ENCODE measurements around the gene ZG16B.

ZG16B gene

DNA sequence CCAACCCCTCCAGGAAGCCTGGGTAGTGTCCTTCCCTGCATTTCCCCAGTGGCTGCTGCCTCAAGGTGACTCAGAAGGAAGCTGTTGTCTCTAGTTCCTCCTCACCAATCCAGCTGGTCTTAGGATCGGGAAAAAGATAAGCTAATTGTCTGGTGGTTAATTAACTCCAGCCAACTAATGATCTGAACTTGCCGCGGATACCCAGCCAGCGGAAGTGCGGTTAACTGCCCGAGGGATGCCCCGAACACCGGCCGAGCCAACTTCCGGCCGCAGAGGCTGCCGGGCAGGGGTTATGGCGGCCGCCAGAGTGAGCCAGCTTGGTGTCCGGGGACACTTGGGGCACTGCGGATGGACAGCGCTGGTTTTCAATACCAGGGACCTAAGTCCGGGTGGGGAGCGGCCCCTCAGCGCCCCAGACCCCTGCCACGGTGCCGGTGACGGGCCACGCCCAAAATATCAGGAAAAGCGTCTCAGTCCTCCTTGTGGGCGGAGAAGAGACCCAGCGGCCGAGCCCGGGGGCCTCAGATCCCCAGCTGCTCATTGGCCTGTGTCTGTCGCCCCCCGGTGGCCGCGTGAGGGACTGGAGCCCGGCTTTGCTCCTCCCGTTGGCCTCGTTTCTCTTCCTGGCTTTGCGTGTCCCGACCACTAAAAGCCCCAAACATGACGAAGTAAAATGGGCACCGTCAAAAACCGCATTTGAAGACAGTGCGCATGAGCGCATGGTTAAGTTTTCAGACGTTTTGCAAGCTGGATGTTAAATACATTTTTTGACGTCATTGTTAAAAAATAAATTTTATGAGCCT is 38.1 kb downstream of the ZG16B start:
- Histone ChIP-seq H3K4me3 (ENCODE audit: low read depth, low read length) (peak overlapping the region; percentile 68), H3K4me1 (ENCODE audit: control insufficient read depth, insufficient read depth, low read length) (no peaks in the 10 kb centered on the region), H3K9me3 (ENCODE audit: control insufficient read depth, insufficient read depth, low read depth, low read length) (no peaks in the 10 kb centered on the region), H3K36me3 (ENCODE audit: control insufficient read depth in 2 of 2, insufficient read depth in 1 of 2, low read length in 2 of 2) (no peaks in the 10 kb centered on the region), H3K27ac (ENCODE audit: extremely low read depth, low read depth, low read length) (peak overlapping the region; percentile 67)
- POLR2A ChIA-PET: interaction anchor here (0.7 to 2.0 kb wide), 14 partner anchors 13 to 195 kb away, joined by 3 to 18 read pairs (median 4); partner anchors contain the start of genes ELOB, FLYWCH1, FLYWCH2 and KCTD5
- CTCF ChIA-PET: interaction anchor here (0.6 to 1.9 kb wide), 41 partner anchors 14 to 249 kb away, joined by 3 to 25 read pairs (median 5); partner anchors contain the start of genes ELOB, FLYWCH1, FLYWCH2 and KCTD5
- no peak for TF ChIP-seq ZNF157 (tag by site-specific recombination; IDR thresholded peaks at IDR 0.05)
- TF ChIP-seq KLF1 (tag by site-specific recombination; IDR thresholded peaks at IDR 0.05): peak; percentile 75
- peak; percentile 50; the same call in 1 of the 2 replicates for TF ChIP-seq ZNF843 (tag by site-specific recombination; IDR thresholded peaks at IDR 0.05)
- peak; percentile 90 for TF ChIP-seq ZEB2 (tag by site-specific recombination; IDR thresholded peaks at IDR 0.05)
- TF ChIP-seq ZNF354C (tag by site-specific recombination; IDR thresholded peaks at IDR 0.05; ENCODE audit: borderline replicate concordance, low read depth): no peak
- TF ChIP-seq, protein P1, sequence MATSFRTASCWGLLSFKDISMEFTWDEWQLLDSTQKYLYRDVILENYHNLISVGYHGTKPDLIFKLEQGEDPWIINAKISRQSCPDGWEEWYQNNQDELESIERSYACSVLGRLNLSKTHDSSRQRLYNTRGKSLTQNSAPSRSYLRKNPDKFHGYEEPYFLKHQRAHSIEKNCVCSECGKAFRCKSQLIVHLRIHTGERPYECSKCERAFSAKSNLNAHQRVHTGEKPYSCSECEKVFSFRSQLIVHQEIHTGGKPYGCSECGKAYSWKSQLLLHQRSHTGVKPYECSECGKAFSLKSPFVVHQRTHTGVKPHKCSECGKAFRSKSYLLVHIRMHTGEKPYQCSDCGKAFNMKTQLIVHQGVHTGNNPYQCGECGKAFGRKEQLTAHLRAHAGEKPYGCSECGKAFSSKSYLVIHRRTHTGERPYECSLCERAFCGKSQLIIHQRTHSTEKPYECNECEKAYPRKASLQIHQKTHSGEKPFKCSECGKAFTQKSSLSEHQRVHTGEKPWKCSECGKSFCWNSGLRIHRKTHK (tag by site-specific recombination; IDR thresholded peaks at IDR 0.05): no peak
- TF ChIP-seq GFI1B (tag by site-specific recombination; IDR thresholded peaks at IDR 0.05): no peak
- TF ChIP-seq, protein P2, sequence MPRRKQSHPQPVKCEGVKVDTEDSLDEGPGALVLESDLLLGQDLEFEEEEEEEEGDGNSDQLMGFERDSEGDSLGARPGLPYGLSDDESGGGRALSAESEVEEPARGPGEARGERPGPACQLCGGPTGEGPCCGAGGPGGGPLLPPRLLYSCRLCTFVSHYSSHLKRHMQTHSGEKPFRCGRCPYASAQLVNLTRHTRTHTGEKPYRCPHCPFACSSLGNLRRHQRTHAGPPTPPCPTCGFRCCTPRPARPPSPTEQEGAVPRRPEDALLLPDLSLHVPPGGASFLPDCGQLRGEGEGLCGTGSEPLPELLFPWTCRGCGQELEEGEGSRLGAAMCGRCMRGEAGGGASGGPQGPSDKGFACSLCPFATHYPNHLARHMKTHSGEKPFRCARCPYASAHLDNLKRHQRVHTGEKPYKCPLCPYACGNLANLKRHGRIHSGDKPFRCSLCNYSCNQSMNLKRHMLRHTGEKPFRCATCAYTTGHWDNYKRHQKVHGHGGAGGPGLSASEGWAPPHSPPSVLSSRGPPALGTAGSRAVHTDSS (tag by site-specific recombination; IDR thresholded peaks at IDR 0.05): no peak; the same call in 1 of the 2 replicates
- TF ChIP-seq, protein P3, sequence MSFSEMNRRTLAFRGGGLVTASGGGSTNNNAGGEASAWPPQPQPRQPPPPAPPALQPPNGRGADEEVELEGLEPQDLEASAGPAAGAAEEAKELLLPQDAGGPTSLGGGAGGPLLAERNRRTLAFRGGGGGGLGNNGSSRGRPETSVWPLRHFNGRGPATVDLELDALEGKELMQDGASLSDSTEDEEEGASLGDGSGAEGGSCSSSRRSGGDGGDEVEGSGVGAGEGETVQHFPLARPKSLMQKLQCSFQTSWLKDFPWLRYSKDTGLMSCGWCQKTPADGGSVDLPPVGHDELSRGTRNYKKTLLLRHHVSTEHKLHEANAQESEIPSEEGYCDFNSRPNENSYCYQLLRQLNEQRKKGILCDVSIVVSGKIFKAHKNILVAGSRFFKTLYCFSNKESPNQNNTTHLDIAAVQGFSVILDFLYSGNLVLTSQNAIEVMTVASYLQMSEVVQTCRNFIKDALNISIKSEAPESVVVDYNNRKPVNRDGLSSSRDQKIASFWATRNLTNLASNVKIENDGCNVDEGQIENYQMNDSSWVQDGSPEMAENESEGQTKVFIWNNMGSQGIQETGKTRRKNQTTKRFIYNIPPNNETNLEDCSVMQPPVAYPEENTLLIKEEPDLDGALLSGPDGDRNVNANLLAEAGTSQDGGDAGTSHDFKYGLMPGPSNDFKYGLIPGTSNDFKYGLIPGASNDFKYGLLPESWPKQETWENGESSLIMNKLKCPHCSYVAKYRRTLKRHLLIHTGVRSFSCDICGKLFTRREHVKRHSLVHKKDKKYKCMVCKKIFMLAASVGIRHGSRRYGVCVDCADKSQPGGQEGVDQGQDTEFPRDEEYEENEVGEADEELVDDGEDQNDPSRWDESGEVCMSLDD (tag by site-specific recombination; IDR thresholded peaks at IDR 0.05): peak; percentile 41; the same call in 1 of the 2 replicates
- peak; percentile 55; the same call in 1 of the 2 replicates for TF ChIP-seq ZFP69B (tag by site-specific recombination; IDR thresholded peaks at IDR 0.05)
- no peak for TF ChIP-seq ZNF121 (tag by site-specific recombination; IDR thresholded peaks at IDR 0.05)
- TF ChIP-seq ZNF341 (tag by site-specific recombination; IDR thresholded peaks at IDR 0.05; ENCODE audit: low read depth): peak; percentile 36; the same call in 1 of the 2 replicates
- TF ChIP-seq, protein P4, sequence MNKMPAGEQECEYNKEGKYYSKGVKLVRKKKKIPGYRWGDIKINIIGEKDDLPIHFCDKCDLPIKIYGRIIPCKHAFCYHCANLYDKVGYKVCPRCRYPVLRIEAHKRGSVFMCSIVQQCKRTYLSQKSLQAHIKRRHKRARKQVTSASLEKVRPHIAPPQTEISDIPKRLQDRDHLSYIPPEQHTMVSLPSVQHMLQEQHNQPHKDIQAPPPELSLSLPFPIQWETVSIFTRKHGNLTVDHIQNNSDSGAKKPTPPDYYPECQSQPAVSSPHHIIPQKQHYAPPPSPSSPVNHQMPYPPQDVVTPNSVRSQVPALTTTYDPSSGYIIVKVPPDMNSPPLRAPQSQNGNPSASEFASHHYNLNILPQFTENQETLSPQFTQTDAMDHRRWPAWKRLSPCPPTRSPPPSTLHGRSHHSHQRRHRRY (tag by site-specific recombination; IDR thresholded peaks at IDR 0.05): no peak; the same call in 1 of the 2 replicates
- peak; percentile 87 for TF ChIP-seq KLF9 (tag by site-specific recombination; IDR thresholded peaks at IDR 0.05; ENCODE audit: low read depth)
- no peak for TF ChIP-seq OVOL3 (tag by site-specific recombination; IDR thresholded peaks at IDR 0.05)
- TF ChIP-seq SCRT2 (tag by site-specific recombination; IDR thresholded peaks at IDR 0.05): no peak
- TF ChIP-seq, protein P5, sequence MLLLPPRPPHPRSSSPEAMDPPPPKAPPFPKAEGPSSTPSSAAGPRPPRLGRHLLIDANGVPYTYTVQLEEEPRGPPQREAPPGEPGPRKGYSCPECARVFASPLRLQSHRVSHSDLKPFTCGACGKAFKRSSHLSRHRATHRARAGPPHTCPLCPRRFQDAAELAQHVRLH (tag by site-specific recombination; IDR thresholded peaks at IDR 0.05): 0 out of 2 replicates have a peak, but pooled peaks have one; percentile 34
- TF ChIP-seq ZNF311 (tag by site-specific recombination; IDR thresholded peaks at IDR 0.05; ENCODE audit: borderline replicate concordance): no peak
- TF ChIP-seq ZNF426 (tag by site-specific recombination; IDR thresholded peaks at IDR 0.05): no peak
- no peak for TF ChIP-seq PRDM1 (tag by site-specific recombination; IDR thresholded peaks at IDR 0.05)
- peak; percentile 67 for TF ChIP-seq ZIC2 (tag by site-specific recombination; IDR thresholded peaks at IDR 0.05)
- no peak for TF ChIP-seq ZNF211 (tag by site-specific recombination; IDR thresholded peaks at IDR 0.05; ENCODE audit: low read depth)
- peak; percentile 92 for TF ChIP-seq ZNF654 (tag by site-specific recombination; IDR thresholded peaks at IDR 0.05; ENCODE audit: low read depth)
- peak; percentile 50; the same call in 1 of the 2 replicates for TF ChIP-seq ZBTB48 (tag by site-specific recombination; IDR thresholded peaks at IDR 0.05)
- TF ChIP-seq, protein P6, sequence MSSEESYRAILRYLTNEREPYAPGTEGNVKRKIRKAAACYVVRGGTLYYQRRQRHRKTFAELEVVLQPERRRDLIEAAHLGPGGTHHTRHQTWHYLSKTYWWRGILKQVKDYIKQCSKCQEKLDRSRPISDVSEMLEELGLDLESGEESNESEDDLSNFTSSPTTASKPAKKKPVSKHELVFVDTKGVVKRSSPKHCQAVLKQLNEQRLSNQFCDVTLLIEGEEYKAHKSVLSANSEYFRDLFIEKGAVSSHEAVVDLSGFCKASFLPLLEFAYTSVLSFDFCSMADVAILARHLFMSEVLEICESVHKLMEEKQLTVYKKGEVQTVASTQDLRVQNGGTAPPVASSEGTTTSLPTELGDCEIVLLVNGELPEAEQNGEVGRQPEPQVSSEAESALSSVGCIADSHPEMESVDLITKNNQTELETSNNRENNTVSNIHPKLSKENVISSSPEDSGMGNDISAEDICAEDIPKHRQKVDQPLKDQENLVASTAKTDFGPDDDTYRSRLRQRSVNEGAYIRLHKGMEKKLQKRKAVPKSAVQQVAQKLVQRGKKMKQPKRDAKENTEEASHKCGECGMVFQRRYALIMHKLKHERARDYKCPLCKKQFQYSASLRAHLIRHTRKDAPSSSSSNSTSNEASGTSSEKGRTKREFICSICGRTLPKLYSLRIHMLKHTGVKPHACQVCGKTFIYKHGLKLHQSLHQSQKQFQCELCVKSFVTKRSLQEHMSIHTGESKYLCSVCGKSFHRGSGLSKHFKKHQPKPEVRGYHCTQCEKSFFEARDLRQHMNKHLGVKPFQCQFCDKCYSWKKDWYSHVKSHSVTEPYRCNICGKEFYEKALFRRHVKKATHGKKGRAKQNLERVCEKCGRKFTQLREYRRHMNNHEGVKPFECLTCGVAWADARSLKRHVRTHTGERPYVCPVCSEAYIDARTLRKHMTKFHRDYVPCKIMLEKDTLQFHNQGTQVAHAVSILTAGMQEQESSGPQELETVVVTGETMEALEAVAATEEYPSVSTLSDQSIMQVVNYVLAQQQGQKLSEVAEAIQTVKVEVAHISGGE (tag by site-specific recombination; conservative IDR thresholded peaks at IDR 0.05; ENCODE audit: low read depth): peak; percentile 98
- TF ChIP-seq ZNF660 (tag by site-specific recombination; IDR thresholded peaks at IDR 0.05): peak; percentile 53
- no peak for TF ChIP-seq ZNF10 (tag by site-specific recombination; IDR thresholded peaks at IDR 0.05)
